GM19452 (cell line): ENCODE results near the gene RUFY1.
"Not testable (repeated sequence)": the region's sequence is repeated elsewhere in the genome, so short reads cannot be mapped to it uniquely, and the experiment has no call there.

Source experiments
- ATAC-seq: cut with Tn5 transposase; IDR thresholded peaks from one replicate; pipeline ENCODE4 v1.9.1; 2021; ENCODE audit not compliant: unreplicated experiment

RUFY1 gene

GRCh38 chr5:179533907-179534306, 16.4 kb upstream of the RUFY1 start:
- peak; percentile 54 for ATAC-seq

- peak; percentile 33 for ATAC-seq
Measured at GRCh38 chr5:179534431-179534830, 15.9 kb upstream of the RUFY1 start.

- ATAC-seq: no peak
Measured at GRCh38 chr5:179536676-179537075, 13.7 kb upstream of the RUFY1 start.

- ATAC-seq: no peak
Measured at GRCh38 chr5:179542170-179542569, 8.2 kb upstream of the RUFY1 start.

- ATAC-seq: not testable (repeated sequence)
Measured at GRCh38 chr5:179543275-179543674, 7.1 kb upstream of the RUFY1 start.

- ATAC-seq: no peak
Measured at GRCh38 chr5:179553006-179553405, 2.7 kb downstream of the RUFY1 start.

GRCh38 chr5:179553875-179554274, 3.5 kb downstream of the RUFY1 start:
- no peak for ATAC-seq

- ATAC-seq: no peak
Measured at GRCh38 chr5:179554981-179555380, 4.6 kb downstream of the RUFY1 start.

GRCh38 chr5:179558261-179558799, 8.0 kb downstream of the RUFY1 start:
- ATAC-seq: not testable (repeated sequence)

- no peak for ATAC-seq
Measured at GRCh38 chr5:179558932-179559283, 8.6 kb downstream of the RUFY1 start.

- peak; percentile 99 for ATAC-seq
Measured at GRCh38 chr5:179559284-179560252, 9.2 kb downstream of the RUFY1 start.

- ATAC-seq: no peak
Measured at GRCh38 chr5:179564526-179564925, 14.2 kb downstream of the RUFY1 start.

GRCh38 chr5:179568721-179569120, 18.4 kb downstream of the RUFY1 start:
- no peak for ATAC-seq

GRCh38 chr5:179572386-179572785, 22.0 kb downstream of the RUFY1 start:
- ATAC-seq: no peak

- ATAC-seq: no peak
Measured at GRCh38 chr5:179577286-179577960, 27.1 kb downstream of the RUFY1 start.

GRCh38 chr5:179585941-179586401, 35.6 kb downstream of the RUFY1 start:
- ATAC-seq: no peak

GRCh38 chr5:179588166-179588565, 37.8 kb downstream of the RUFY1 start:
- ATAC-seq: no peak

GRCh38 chr5:179595916-179596315, 45.6 kb downstream of the RUFY1 start:
- no peak for ATAC-seq

GRCh38 chr5:179596421-179596820, 46.1 kb downstream of the RUFY1 start:
- no peak for ATAC-seq

GRCh38 chr5:179599100-179599499, 48.7 kb downstream of the RUFY1 start:
- ATAC-seq: no peak

- no peak for ATAC-seq
Measured at GRCh38 chr5:179599566-179599965, 49.2 kb downstream of the RUFY1 start.

GRCh38 chr5:179599973-179600372, 49.6 kb downstream of the RUFY1 start:
- no peak for ATAC-seq
